ENCODE data around the gene MEOX1. TPM values are rescaled to one million over a fixed set of nuclear protein-coding genes. Genes with fewer than 3 reads are reported as not detected.

Gene MEOX1
- total and polyA plus RNA-seq, 2 of the 4 experiments (the other 2 are of a cell fraction): 0.48 to 0.72 TPM

DNA sequence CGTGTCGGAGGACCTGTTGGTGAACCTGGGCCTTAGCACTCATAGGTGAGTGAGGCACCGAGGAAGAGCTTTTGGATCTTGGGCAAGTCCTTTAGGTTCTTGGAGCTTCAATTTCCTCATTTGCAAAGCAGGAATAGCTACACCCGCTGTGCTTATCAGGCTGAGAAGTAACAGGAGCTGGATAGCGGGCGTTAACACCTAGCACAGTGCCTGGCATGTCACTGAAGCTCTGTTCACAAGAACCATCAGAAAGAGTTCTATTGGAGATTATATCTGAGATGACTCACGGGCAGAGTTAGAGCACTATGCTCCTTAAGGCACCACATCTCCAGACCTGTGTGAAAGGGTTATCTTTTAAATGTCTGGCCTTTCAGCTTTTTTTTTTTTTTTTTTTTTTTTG is 12.8 kb downstream of the MEOX1 start:
- Histone ChIP-seq H2BK20ac (ENCODE audit: low read depth, low read length) (no peak overlapping the region), H4K8ac (ENCODE audit: low read depth in 2 of 2, low read length in 2 of 2) (no peak overlapping the region), H4K20me1 (ENCODE audit: insufficient read depth, low read length) (no peaks in the 10 kb centered on the region), H3K9me3 (ENCODE audit: control insufficient read depth, insufficient read depth, low read length) (no peaks in the 10 kb centered on the region), H3K4me3 (ENCODE audit: insufficient read depth, low read depth, low read length) (no peak overlapping the region), H3K4ac (ENCODE audit: low read depth, low read length) (no peak overlapping the region), H2BK120ac (ENCODE audit: low read depth, low read length) (no peak overlapping the region), H3K27ac (ENCODE audit: insufficient read depth, low read length) (no peak overlapping the region), H3K36me3 (ENCODE audit: control insufficient read depth, insufficient read depth, low read length) (no peaks in the 10 kb centered on the region), H3K4me2 (ENCODE audit: low read depth, low read length) (no peak overlapping the region), H3K79me1 (ENCODE audit: low read depth in 1 of 2, low read length in 2 of 2) (no peaks in the 10 kb centered on the region), H3K27me3 (ENCODE audit: control insufficient read depth, insufficient read depth, low read length) (peaks cover 19% of the 10 kb centered on the region), H3K9me1 (ENCODE audit: insufficient read depth, low read length) (no peaks in the 10 kb centered on the region; the same call in 1 of the 2 replicates), H3K23ac (ENCODE audit: low read depth, low read length) (no peak overlapping the region), H3K9ac (ENCODE audit: low read depth, low read length) (no peak overlapping the region), H3K14ac (replicated peaks; ENCODE audit: low read depth, low read length) (no peak overlapping the region), H2AK5ac (ENCODE audit: low read depth, low read length) (no peak overlapping the region), H2BK15ac (ENCODE audit: low read depth, low read length) (no peak overlapping the region), H4K91ac (ENCODE audit: insufficient read depth, low read depth, low read length) (no peak overlapping the region), H2AK9ac (replicated peaks; ENCODE audit: low read depth, low read length, poor library complexity) (no peak overlapping the region), H3K56ac (ENCODE audit: extremely low read depth, insufficient read depth, low read length) (no peak overlapping the region), H3K4me1 (ENCODE audit: control insufficient read depth, insufficient read depth, low read length) (no peaks in the 10 kb centered on the region), H4K5ac (ENCODE audit: low read depth, low read length) (no peak overlapping the region), H3K18ac (ENCODE audit: low read depth, low read length) (no peak overlapping the region), H2BK5ac (ENCODE audit: low read depth, low read length, poor library complexity, severe bottlenecking) (no peak overlapping the region), H2AFZ (replicated peaks; ENCODE audit: low read length, poor library complexity) (no peak overlapping the region)
- ATAC-seq (ENCODE audit: low read depth) (no peak), DNase-seq (no peak)
- WGBS, 2 experiments (ENCODE audit: extremely low coverage in 2 of 2, insufficient read length in 1 of 2): 100% methylated on average over 1 of the region's 7 CpGs; no CpG with 5 or more reads in 1 of the 2 experiments
- POLR2A ChIA-PET (ENCODE audit: unreplicated experiment): no interaction called here
- CTCF ChIA-PET: no interaction called here
- no TSS peak for BruUV-seq (replicated peaks)
- TF ChIP-seq, protein P1, sequence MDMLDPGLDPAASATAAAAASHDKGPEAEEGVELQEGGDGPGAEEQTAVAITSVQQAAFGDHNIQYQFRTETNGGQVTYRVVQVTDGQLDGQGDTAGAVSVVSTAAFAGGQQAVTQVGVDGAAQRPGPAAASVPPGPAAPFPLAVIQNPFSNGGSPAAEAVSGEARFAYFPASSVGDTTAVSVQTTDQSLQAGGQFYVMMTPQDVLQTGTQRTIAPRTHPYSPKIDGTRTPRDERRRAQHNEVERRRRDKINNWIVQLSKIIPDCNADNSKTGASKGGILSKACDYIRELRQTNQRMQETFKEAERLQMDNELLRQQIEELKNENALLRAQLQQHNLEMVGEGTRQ (IDR thresholded peaks at IDR 0.05; ENCODE audit: low read depth, low read length): no peak
- TF ChIP-seq RFX5 (IDR thresholded peaks at IDR 0.05; ENCODE audit: low read depth, low read length): no peak
- no peak for TF ChIP-seq MXI1 (IDR thresholded peaks at IDR 0.05; ENCODE audit: borderline replicate concordance, low read depth, low read length)
- TF ChIP-seq FOS (IDR thresholded peaks at IDR 0.05; ENCODE audit: low read depth, low read length): no peak
- no peak for TF ChIP-seq CTCF (conservative IDR thresholded peaks at IDR 0.05; ENCODE audit: low read depth, low read length)
- TF ChIP-seq MAZ (IDR thresholded peaks at IDR 0.05; ENCODE audit: borderline replicate concordance, low read depth, low read length): no peak
- no peak for TF ChIP-seq POLR2A (IDR thresholded peaks at IDR 0.05; ENCODE audit: low read depth, low read length)
- no peak for TF ChIP-seq CEBPB (IDR thresholded peaks at IDR 0.05; ENCODE audit: low read depth, low read length)
- no peak for TF ChIP-seq MAFK (IDR thresholded peaks at IDR 0.05; ENCODE audit: low read depth, low read length)
- no peak for TF ChIP-seq SMC3 (IDR thresholded peaks at IDR 0.05; ENCODE audit: low read depth, low read length)
- no peak for TF ChIP-seq RAD21 (IDR thresholded peaks at IDR 0.05; ENCODE audit: low read length)
- TF ChIP-seq CHD1 (IDR thresholded peaks at IDR 0.05; ENCODE audit: low read depth, low read length): no peak
- no peak for TF ChIP-seq NFE2L2 (IDR thresholded peaks at IDR 0.05; ENCODE audit: low read depth, low read length)
- TF ChIP-seq RCOR1 (IDR thresholded peaks at IDR 0.05; ENCODE audit: insufficient replicate concordance, low read length): no peak
- TF ChIP-seq, protein P2, sequence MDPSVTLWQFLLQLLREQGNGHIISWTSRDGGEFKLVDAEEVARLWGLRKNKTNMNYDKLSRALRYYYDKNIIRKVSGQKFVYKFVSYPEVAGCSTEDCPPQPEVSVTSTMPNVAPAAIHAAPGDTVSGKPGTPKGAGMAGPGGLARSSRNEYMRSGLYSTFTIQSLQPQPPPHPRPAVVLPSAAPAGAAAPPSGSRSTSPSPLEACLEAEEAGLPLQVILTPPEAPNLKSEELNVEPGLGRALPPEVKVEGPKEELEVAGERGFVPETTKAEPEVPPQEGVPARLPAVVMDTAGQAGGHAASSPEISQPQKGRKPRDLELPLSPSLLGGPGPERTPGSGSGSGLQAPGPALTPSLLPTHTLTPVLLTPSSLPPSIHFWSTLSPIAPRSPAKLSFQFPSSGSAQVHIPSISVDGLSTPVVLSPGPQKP (IDR thresholded peaks at IDR 0.05; ENCODE audit: borderline replicate concordance, low read depth, low read length): no peak
- TF ChIP-seq BHLHE40 (IDR thresholded peaks at IDR 0.05; ENCODE audit: low read depth, low read length): no peak
- dilution Hi-C loops (cut with HindIII; ENCODE audit: low sequenced_read_pairs, unreplicated experiment) (no loop called here), in situ Hi-C loops (cut with MboI; ENCODE audit: low sequenced_read_pairs) (no loop called here), intact Hi-C loops (cut with micrococcal nuclease) (no loop called here)

All from IMR-90 (cell line).